Calu3 (cell line): ENCODE results near the gene AGK. TPM values are rescaled to one million over a fixed set of nuclear protein-coding genes. Genes with fewer than 3 reads are reported as not detected.
"Not testable (repeated sequence)": the region's sequence is repeated elsewhere in the genome, so short reads cannot be mapped to it uniquely, and the experiment has no call there.

Experiments
- BruUV-seq: library from RNA; stranded (reverse); fragments of 400-500 nt; replicated peaks from 2 replicates; lab custom pipeline; 2021; lab: Mats Ljungman, UMichigan
- CTCF ChIA-PET: fragments of 300-600 bp; sonication (Branson Sonifier 250); formaldehyde crosslinking; loops from one replicate; lab custom pipeline; 2022; ENCODE audit warnings: antibody characterized with exemption; lab: Charles Lee
- DNase-seq: peaks from one replicate; pipeline ENCODE4 v3.0.0; 2022
- H3K27ac Mint-ChIP-seq: one replicate; pipeline ENCODE4 v1.8.0; 2022; ENCODE audit warnings: mixed read lengths; ENCODE audit not compliant: unreplicated experiment
- H3K27me3 Mint-ChIP-seq: one replicate; pipeline ENCODE4 v1.8.0; 2022; ENCODE audit warnings: mixed read lengths; ENCODE audit not compliant: unreplicated experiment
- H3K36me3 Mint-ChIP-seq: one replicate; pipeline ENCODE4 v1.8.0; 2022; ENCODE audit warnings: mild to moderate bottlenecking, moderate library complexity, mixed read lengths; ENCODE audit not compliant: insufficient read depth, unreplicated experiment
- H3K4me1 Mint-ChIP-seq: one replicate; pipeline ENCODE4 v1.8.0; 2022; ENCODE audit warnings: mild to moderate bottlenecking, low read depth, mixed read lengths; ENCODE audit not compliant: unreplicated experiment
- H3K4me3 Mint-ChIP-seq: one replicate; pipeline ENCODE4 v1.8.0; 2022; ENCODE audit warnings: mild to moderate bottlenecking, low read depth, moderate library complexity, mixed read lengths; ENCODE audit not compliant: unreplicated experiment
- H3K9me3 Mint-ChIP-seq: one replicate; pipeline ENCODE4 v1.8.0; 2022; ENCODE audit warnings: low read depth, mixed read lengths; ENCODE audit not compliant: unreplicated experiment
- CTCF ChIP-seq: fragments of 200-600 bp; IDR thresholded peaks from one replicate; pipeline ENCODE4 v1.8.0; 2022; ENCODE audit warnings: antibody characterized with exemption; ENCODE audit not compliant: unreplicated experiment
- intact Hi-C: fragments of 100-400 bp; cut with micrococcal nuclease; formaldehyde crosslinking; loops from one replicate; pipeline ENCODE4 v1.10.0; 2022; ENCODE audit not compliant: unreplicated experiment
- total RNA-seq: library from RNA; stranded (reverse); gene quantifications from 2 replicates; pipeline ENCODE4 v1.2.3, GENCODE V29; 2022

AGK gene
- total RNA-seq, 1 experiment from 2014 or later = 32.3 TPM

- Mint-ChIP-seq H3K27ac (no peak overlapping the region), H3K4me3 (no peak overlapping the region), H3K36me3 (peaks cover 7% of the 10 kb centered on the region), H3K27me3 (no peaks in the 10 kb centered on the region), H3K9me3 (no peaks in the 10 kb centered on the region), H3K4me1 (peaks cover 7% of the 10 kb centered on the region)
- CTCF ChIA-PET = no interaction called here
- no peak for DNase-seq
- no TSS peak for BruUV-seq
- no peak for TF ChIP-seq CTCF
- intact Hi-C loops = no loop called here
Measured at GRCh38 chr7:141557360-141557759, 6.2 kb downstream of the AGK start.

- CTCF ChIA-PET = interaction anchor here (0.6 to 0.7 kb wide), 2 partner anchors 82 to 696 kb away, joined by 3 to 4 read pairs; no protein-coding TSS in a partner anchor
- H3K9me3 Mint-ChIP-seq, intact Hi-C loops, H3K4me1 Mint-ChIP-seq, H3K27me3 Mint-ChIP-seq, BruUV-seq, DNase-seq, H3K36me3 Mint-ChIP-seq, H3K4me3 Mint-ChIP-seq, H3K27ac Mint-ChIP-seq: not testable (repeated sequence)
Measured at GRCh38 chr7:141557831-141558531, 6.8 kb downstream of the AGK start.

GRCh38 chr7:141558544-141559183, 7.5 kb downstream of the AGK start:
- H3K4me3 Mint-ChIP-seq = no peak overlapping the region
- peaks cover 7% of the 10 kb centered on the region for H3K36me3 Mint-ChIP-seq
- DNase-seq = no peak
- H3K27ac Mint-ChIP-seq = no peak overlapping the region
- H3K9me3 Mint-ChIP-seq = no peaks in the 10 kb centered on the region
- no peaks in the 10 kb centered on the region for H3K4me1 Mint-ChIP-seq
- no TSS peak for BruUV-seq
- intact Hi-C loops = no loop called here
- no peaks in the 10 kb centered on the region for H3K27me3 Mint-ChIP-seq
- no peak for TF ChIP-seq CTCF
- CTCF ChIA-PET = interaction anchor here (0.6 kb wide), 1 partner anchor 83 kb away, joined by 3 read pairs; no protein-coding TSS in a partner anchor

GRCh38 chr7:141559961-141560360, 8.8 kb downstream of the AGK start:
- DNase-seq = no peak
- Mint-ChIP-seq H3K36me3 (peaks cover 11% of the 10 kb centered on the region), H3K9me3 (no peaks in the 10 kb centered on the region), H3K4me3 (no peak overlapping the region), H3K4me1 (no peaks in the 10 kb centered on the region), H3K27ac (no peak overlapping the region), H3K27me3 (no peaks in the 10 kb centered on the region)
- TF ChIP-seq CTCF = no peak
- CTCF ChIA-PET = interaction anchor here (0.7 kb wide), 1 partner anchor 682 kb away, joined by 4 read pairs; no protein-coding TSS in a partner anchor
- intact Hi-C loops = no loop called here
- no TSS peak for BruUV-seq

- Mint-ChIP-seq H3K36me3 (peaks cover 11% of the 10 kb centered on the region), H3K27me3 (no peaks in the 10 kb centered on the region), H3K27ac (no peak overlapping the region), H3K9me3 (no peaks in the 10 kb centered on the region), H3K4me1 (no peaks in the 10 kb centered on the region), H3K4me3 (no peak overlapping the region)
- no peak for TF ChIP-seq CTCF
- BruUV-seq = no TSS peak
- intact Hi-C loops = no loop called here
- CTCF ChIA-PET = no interaction called here
- no peak for DNase-seq
Measured at GRCh38 chr7:141562036-141562435, 10.8 kb downstream of the AGK start.
